HepG2 (cell line): ENCODE data around the gene NDUFV1. TPM values are rescaled to one million over a fixed set of nuclear protein-coding genes. Genes with fewer than 3 reads are reported as not detected.

Experiments used
- BRD4 ChIP-seq: sonication (generic); formaldehyde crosslinking; IDR thresholded peaks from 2 replicates; pipeline ENCODE4 v1.4.0; 2020; ENCODE audit warnings: missing genetic modification reagents
- GATAD1 ChIP-seq: IDR thresholded peaks from 2 replicates; pipeline ENCODE4 v1.6.1; 2016; ENCODE audit warnings: missing genetic modification reagents, missing compliant biosample characterization
- HES4 ChIP-seq: sonication (generic); formaldehyde crosslinking; IDR thresholded peaks from 2 replicates; pipeline ENCODE4 v1.9.0; 2021; ENCODE audit warnings: mild to moderate bottlenecking, missing genetic modification reagents, borderline replicate concordance
- KDM1A ChIP-seq: IDR thresholded peaks from 2 replicates; pipeline ENCODE4 v1.6.1; 2016; ENCODE audit warnings: missing compliant biosample characterization
- MTERF4 ChIP-seq: sonication (generic); formaldehyde crosslinking; IDR thresholded peaks from 2 replicates; pipeline ENCODE4 v1.8.0; 2023; ENCODE audit warnings: mild to moderate bottlenecking, missing genetic modification reagents
- SP140L ChIP-seq: sonication (generic); formaldehyde crosslinking; IDR thresholded peaks from 2 replicates; pipeline ENCODE4 v1.4.0; 2020; ENCODE audit warnings: missing genetic modification reagents, borderline replicate concordance
- ZMYM3 ChIP-seq: sonication (generic); formaldehyde crosslinking; IDR thresholded peaks from 2 replicates; pipeline ENCODE4 v1.5.1; 2020; ENCODE audit warnings: mild to moderate bottlenecking, missing genetic modification reagents
- ZNF230 ChIP-seq: sonication (generic); formaldehyde crosslinking; IDR thresholded peaks from 2 replicates; pipeline ENCODE4 v1.4.0; 2020; ENCODE audit warnings: mild to moderate bottlenecking, missing genetic modification reagents
- ZNF292 ChIP-seq: sonication (generic); formaldehyde crosslinking; IDR thresholded peaks from 2 replicates; pipeline ENCODE4 v1.8.1; 2022; ENCODE audit warnings: mild to moderate bottlenecking, low read depth, missing genetic modification reagents, borderline replicate concordance
- ZNF513 ChIP-seq: sonication (generic); formaldehyde crosslinking; conservative IDR thresholded peaks from 2 replicates; pipeline ENCODE4 v1.5.0; 2020; ENCODE audit warnings: missing genetic modification reagents
- ZNF782 ChIP-seq: sonication (generic); formaldehyde crosslinking; IDR thresholded peaks from 2 replicates; pipeline ENCODE4 v1.4.0; 2020; ENCODE audit warnings: missing genetic modification reagents, mild to moderate bottlenecking, borderline replicate concordance
- polyA plus RNA-seq, 8 experiments: library from polyadenylated mRNA; depleted of rRNA in 3 of 8; stranded (reverse) in 7 of 8; unstranded in 1 of 8; fragments of >200 nt; fragmentation: Illumina TruSeq in 4 of 8; extraction: Trizol in 4 of 8; gene quantifications; 2 replicates each; pipeline versions ENCODE4 v1.2.1 to v1.2.3, GENCODE V29; 2011 to 2016; ENCODE audit warnings: low read depth in 4 of 8, missing spikeins in 1 of 8, mixed read lengths in 1 of 8; ENCODE audit not compliant: insufficient read depth in 1 of 8
- total RNA-seq, 5 experiments: library from RNA; depleted of rRNA; stranded (reverse); fragments of >200 nt; fragmentation: Illumina TruSeq; extraction: Trizol; gene quantifications; 2 replicates each; pipeline ENCODE4 v1.2.3, GENCODE V29; 2016; ENCODE audit warnings: low read depth in 1 of 5

NDUFV1 gene
- total and polyA plus RNA-seq, 2 of the 13 experiments (the other 11 are each of a cell fraction or from before 2014, with no cell fraction given) = 88.9 to 137 TPM

- TF ChIP-seq ZNF292 (CRISPR knock-in tag) (0 out of 2 replicates have a peak, but pooled peaks have one; percentile 22), ZNF513 (CRISPR knock-in tag) (no peak), SP140L (CRISPR knock-in tag) (no peak), ZNF230 (CRISPR knock-in tag) (0 out of 2 replicates have a peak, but pooled peaks have one; percentile 4), HES4 (CRISPR knock-in tag) (no peak), ZMYM3 (CRISPR knock-in tag) (peak; percentile 97), ZNF782 (CRISPR knock-in tag) (no peak), MTERF4 (0 out of 2 replicates have a peak, but pooled peaks have one; percentile 13), KDM1A (CRISPR knock-in tag) (peak; percentile 32; the same call in 1 of the 2 replicates), GATAD1 (CRISPR knock-in tag) (0 out of 2 replicates have a peak, but pooled peaks have one; percentile 8), BRD4 (0 out of 2 replicates have a peak, but pooled peaks have one; percentile 46)
These were observed 26.4 kb downstream of the NDUFV1 start (continued) for GRCh38 chr11:67632982-67633755.
